ENCODE data around the gene TMOD2.

The TMOD2 gene

GRCh38 chr15:51750792-51751696, at the start of gene TMOD2:
Gene TMOD2 (plus strand): TSS chr15:51751597. CDS start chr15:51766442, 14,845 bp downstream.
- peak within 1 kb of the TSS; percentile 45 for H3K4me3 ChIP-seq (ENCODE audit: control insufficient read depth, low read depth, low read length)
- no peak for DNase-seq (ENCODE audit: low read depth)
- TF ChIP-seq CTCF (IDR thresholded peaks at IDR 0.05; ENCODE audit: control insufficient read depth, insufficient read depth, low read depth, low read length, missing control alignments): no peak

- no peak for DNase-seq (ENCODE audit: low read depth)
- H3K4me3 ChIP-seq (ENCODE audit: control insufficient read depth, low read depth, low read length): no peak overlapping the region
- no peak for TF ChIP-seq CTCF (IDR thresholded peaks at IDR 0.05; ENCODE audit: control insufficient read depth, insufficient read depth, low read depth, low read length, missing control alignments)
Observed at GRCh38 chr15:51702710-51703109, 48.7 kb upstream of the TMOD2 start.

- no peak for TF ChIP-seq CTCF (IDR thresholded peaks at IDR 0.05; ENCODE audit: control insufficient read depth, insufficient read depth, low read depth, low read length, missing control alignments)
- H3K4me3 ChIP-seq (ENCODE audit: control insufficient read depth, low read depth, low read length): no peak overlapping the region
- no peak for DNase-seq (ENCODE audit: low read depth)
Observed at GRCh38 chr15:51706291-51706690, 45.1 kb upstream of the TMOD2 start.

- TF ChIP-seq CTCF (IDR thresholded peaks at IDR 0.05; ENCODE audit: control insufficient read depth, insufficient read depth, low read depth, low read length, missing control alignments): no peak
- no peak overlapping the region for H3K4me3 ChIP-seq (ENCODE audit: control insufficient read depth, low read depth, low read length)
- DNase-seq (ENCODE audit: low read depth): no peak
Observed at GRCh38 chr15:51706926-51707608, 44.3 kb upstream of the TMOD2 start.

- no peak for TF ChIP-seq CTCF (IDR thresholded peaks at IDR 0.05; ENCODE audit: control insufficient read depth, insufficient read depth, low read depth, low read length, missing control alignments)
- DNase-seq (ENCODE audit: low read depth): no peak
Observed at GRCh38 chr15:51708013-51708412, 43.4 kb upstream of the TMOD2 start.

GRCh38 chr15:51709031-51709430, 42.4 kb upstream of the TMOD2 start:
- TF ChIP-seq CTCF (IDR thresholded peaks at IDR 0.05; ENCODE audit: control insufficient read depth, insufficient read depth, low read depth, low read length, missing control alignments): no peak
- H3K4me3 ChIP-seq (ENCODE audit: control insufficient read depth, low read depth, low read length): no peak overlapping the region
- no peak for DNase-seq (ENCODE audit: low read depth)

More at GRCh38 chr15:51708013-51708412, 43.4 kb upstream of the TMOD2 start:
- H3K4me3 ChIP-seq (ENCODE audit: control insufficient read depth, low read depth, low read length): no peak overlapping the region

Data from AG09309 (cell line).